ENCODE results near the gene EIF3B.

The EIF3B gene

DNA sequence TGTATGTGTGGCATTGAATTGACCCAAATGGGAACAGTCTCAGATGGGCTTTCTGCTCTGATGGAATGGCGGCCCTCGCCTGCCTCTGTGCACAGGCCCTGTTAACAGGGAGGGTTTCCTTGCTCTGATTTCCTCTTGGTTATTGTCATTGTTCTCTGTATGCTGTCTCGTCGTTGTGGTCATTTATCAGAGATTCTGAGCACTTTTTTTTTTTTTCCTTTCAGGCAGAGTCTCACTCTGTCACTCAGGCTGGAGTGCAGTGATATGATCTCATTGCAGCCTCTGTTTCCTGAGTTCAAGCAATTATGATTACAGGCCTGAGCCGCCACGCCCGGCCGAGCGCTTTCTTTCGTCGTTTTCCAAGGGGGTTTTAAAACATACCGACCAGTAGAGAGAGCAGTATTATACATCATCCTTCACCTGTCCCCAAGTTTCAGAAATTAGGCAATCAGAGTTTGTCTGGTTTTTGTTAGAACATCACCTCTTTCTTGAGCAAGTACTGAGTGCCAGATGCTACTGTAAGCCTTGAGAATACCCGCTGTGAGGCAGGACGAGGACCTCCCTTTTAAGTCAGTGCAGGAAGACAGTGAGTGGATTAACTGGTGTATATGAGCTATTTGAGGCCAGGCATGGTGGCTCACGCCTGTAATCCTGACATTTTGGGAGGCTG lies 55.3 kb downstream of the EIF3B start:
- no peak overlapping the region for H3K4me3 ChIP-seq (IDR thresholded peaks at IDR 0.05; ENCODE audit: insufficient read depth, low read depth, low read length)
- H3K4me1 ChIP-seq (ENCODE audit: low read depth, poor library complexity, severe bottlenecking): peaks cover 58% of the 10 kb centered on the region
- no peak overlapping the region for H2AFZ ChIP-seq (ENCODE audit: low read depth)
- H3K27me3 ChIP-seq (ENCODE audit: insufficient read depth, low read depth): no peaks in the 10 kb centered on the region
- H3K4me2 ChIP-seq: no peak overlapping the region
- TF ChIP-seq, protein P1, sequence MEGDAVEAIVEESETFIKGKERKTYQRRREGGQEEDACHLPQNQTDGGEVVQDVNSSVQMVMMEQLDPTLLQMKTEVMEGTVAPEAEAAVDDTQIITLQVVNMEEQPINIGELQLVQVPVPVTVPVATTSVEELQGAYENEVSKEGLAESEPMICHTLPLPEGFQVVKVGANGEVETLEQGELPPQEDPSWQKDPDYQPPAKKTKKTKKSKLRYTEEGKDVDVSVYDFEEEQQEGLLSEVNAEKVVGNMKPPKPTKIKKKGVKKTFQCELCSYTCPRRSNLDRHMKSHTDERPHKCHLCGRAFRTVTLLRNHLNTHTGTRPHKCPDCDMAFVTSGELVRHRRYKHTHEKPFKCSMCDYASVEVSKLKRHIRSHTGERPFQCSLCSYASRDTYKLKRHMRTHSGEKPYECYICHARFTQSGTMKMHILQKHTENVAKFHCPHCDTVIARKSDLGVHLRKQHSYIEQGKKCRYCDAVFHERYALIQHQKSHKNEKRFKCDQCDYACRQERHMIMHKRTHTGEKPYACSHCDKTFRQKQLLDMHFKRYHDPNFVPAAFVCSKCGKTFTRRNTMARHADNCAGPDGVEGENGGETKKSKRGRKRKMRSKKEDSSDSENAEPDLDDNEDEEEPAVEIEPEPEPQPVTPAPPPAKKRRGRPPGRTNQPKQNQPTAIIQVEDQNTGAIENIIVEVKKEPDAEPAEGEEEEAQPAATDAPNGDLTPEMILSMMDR (conservative IDR thresholded peaks at IDR 0.05; ENCODE audit: low read depth, low read length): no peak
- no peak overlapping the region for H3K27ac ChIP-seq
- H3K9ac ChIP-seq: no peak overlapping the region
- H3K36me3 ChIP-seq (ENCODE audit: insufficient read depth): no peaks in the 10 kb centered on the region
- H3K79me2 ChIP-seq (ENCODE audit: insufficient read depth, low read depth): peaks cover 78% of the 10 kb centered on the region
- no peaks in the 10 kb centered on the region; the same call in 1 of the 2 replicates for H4K20me1 ChIP-seq (ENCODE audit: insufficient read depth)

DNA sequence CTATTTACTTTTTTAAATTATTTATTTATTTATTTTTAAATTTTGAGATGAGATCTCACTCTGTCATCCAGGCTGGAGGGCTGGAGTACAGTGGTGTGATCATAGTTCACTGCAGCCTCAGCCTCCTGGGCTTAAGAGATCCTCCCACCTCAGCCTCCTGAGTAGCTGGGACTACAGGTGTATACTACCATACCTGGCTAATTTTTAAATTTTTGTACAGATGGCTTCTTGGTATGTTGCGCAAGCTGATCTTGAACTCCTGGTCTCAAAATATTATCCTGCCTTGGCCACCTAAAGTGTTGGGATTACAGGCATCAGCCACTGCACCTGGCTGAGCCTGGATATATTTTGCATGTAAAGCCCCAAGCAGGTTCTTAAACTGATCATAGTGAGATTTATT lies 56.4 kb downstream of the EIF3B start:
- TF ChIP-seq, protein P1 (conservative IDR thresholded peaks at IDR 0.05; ENCODE audit: low read depth, low read length): no peak
- Histone ChIP-seq H3K36me3 (ENCODE audit: insufficient read depth) (no peaks in the 10 kb centered on the region), H3K4me3 (IDR thresholded peaks at IDR 0.05; ENCODE audit: insufficient read depth, low read depth, low read length) (no peak overlapping the region), H3K4me2 (no peak overlapping the region), H3K9ac (no peak overlapping the region), H3K27me3 (ENCODE audit: insufficient read depth, low read depth) (no peaks in the 10 kb centered on the region), H4K20me1 (ENCODE audit: insufficient read depth) (no peaks in the 10 kb centered on the region; the same call in 1 of the 2 replicates), H3K4me1 (ENCODE audit: low read depth, poor library complexity, severe bottlenecking) (peaks cover 49% of the 10 kb centered on the region), H2AFZ (ENCODE audit: low read depth) (no peak overlapping the region), H3K79me2 (ENCODE audit: insufficient read depth, low read depth) (peaks cover 86% of the 10 kb centered on the region), H3K27ac (no peak overlapping the region)

DNA sequence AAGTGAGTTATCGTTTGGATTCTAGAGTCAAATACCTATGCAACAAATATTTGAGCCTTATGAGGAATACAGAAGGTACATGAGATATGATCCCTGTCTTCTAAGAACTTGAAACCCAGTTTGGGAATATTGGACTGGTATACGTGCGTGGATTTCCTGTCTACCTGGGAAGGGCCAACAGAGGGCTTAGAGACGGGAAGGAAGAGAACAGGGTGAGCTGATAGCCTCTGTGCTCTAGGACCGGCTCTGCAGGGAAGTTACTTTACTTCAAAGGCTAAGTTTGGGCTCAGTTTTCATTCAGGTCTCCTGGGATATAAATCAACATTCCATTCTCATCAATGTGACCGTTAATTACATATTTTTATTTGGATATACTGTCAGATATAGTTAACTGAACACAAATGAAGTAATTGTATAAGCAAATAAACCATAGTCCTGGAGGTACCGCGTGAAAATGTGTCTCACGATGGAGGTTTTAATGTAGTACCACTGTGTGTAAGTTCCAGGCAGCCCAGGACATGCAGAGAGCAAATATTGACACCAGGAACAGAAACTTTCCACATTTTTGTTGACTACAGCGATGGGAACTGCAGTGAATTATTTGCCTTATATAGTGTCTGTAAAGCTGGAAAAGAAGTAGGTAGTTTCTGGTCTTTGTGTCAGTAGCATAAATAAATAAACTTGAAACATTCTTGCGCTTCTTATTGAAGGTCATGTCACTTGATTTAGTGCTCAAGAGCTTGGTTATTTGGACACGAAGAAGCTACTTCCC lies 57.4 kb downstream of the EIF3B start:
- H3K79me2 ChIP-seq (ENCODE audit: insufficient read depth, low read depth): peaks cover 95% of the 10 kb centered on the region

GRCh38 chr7:2412587-2413201 lies 58.1 kb downstream of the EIF3B start:
- H2AFZ ChIP-seq (ENCODE audit: low read depth): no peak overlapping the region
- no peaks in the 10 kb centered on the region for H3K36me3 ChIP-seq (ENCODE audit: insufficient read depth)
- H3K9ac ChIP-seq: no peak overlapping the region
- H3K4me2 ChIP-seq: no peak overlapping the region
- H3K4me1 ChIP-seq (ENCODE audit: low read depth, poor library complexity, severe bottlenecking): peaks cover 37% of the 10 kb centered on the region
- no peak overlapping the region for H3K27ac ChIP-seq
- peaks cover 95% of the 10 kb centered on the region for H3K79me2 ChIP-seq (ENCODE audit: insufficient read depth, low read depth)
- no peaks in the 10 kb centered on the region; the same call in 1 of the 2 replicates for H4K20me1 ChIP-seq (ENCODE audit: insufficient read depth)
- no peaks in the 10 kb centered on the region for H3K27me3 ChIP-seq (ENCODE audit: insufficient read depth, low read depth)
- H3K4me3 ChIP-seq (IDR thresholded peaks at IDR 0.05; ENCODE audit: insufficient read depth, low read depth, low read length): no peak overlapping the region
- TF ChIP-seq, protein P1 (conservative IDR thresholded peaks at IDR 0.05; ENCODE audit: low read depth, low read length): no peak

More for the DNA sequence above, 57.4 kb downstream of the EIF3B start:
- TF ChIP-seq, protein P1 (conservative IDR thresholded peaks at IDR 0.05; ENCODE audit: low read depth, low read length): no peak
- H4K20me1 ChIP-seq (ENCODE audit: insufficient read depth): no peaks in the 10 kb centered on the region; the same call in 1 of the 2 replicates
- no peaks in the 10 kb centered on the region for H3K36me3 ChIP-seq (ENCODE audit: insufficient read depth)
- peaks cover 44% of the 10 kb centered on the region for H3K4me1 ChIP-seq (ENCODE audit: low read depth, poor library complexity, severe bottlenecking)
- no peak overlapping the region for H2AFZ ChIP-seq (ENCODE audit: low read depth)
- H3K9ac ChIP-seq: no peak overlapping the region
- H3K4me2 ChIP-seq: no peak overlapping the region
- H3K27ac ChIP-seq: no peak overlapping the region
- H3K27me3 ChIP-seq (ENCODE audit: insufficient read depth, low read depth): no peaks in the 10 kb centered on the region
- H3K4me3 ChIP-seq (IDR thresholded peaks at IDR 0.05; ENCODE audit: insufficient read depth, low read depth, low read length): no peak overlapping the region

Data from KMS-11 (cell line).